Spleen (tissue), 7 donors: ENCODE data around the gene ARAP3.

Experiments
- CTCF ChIP-seq, 11 experiments: fragments of 200-600 bp in 7 of 11; fragments of 450-650 bp in 4 of 11; sonication (generic) in 4 of 11; IDR thresholded peaks in 8 of 11; conservative IDR thresholded peaks in 3 of 11; 1 replicate in 7 of 11; 2 replicates in 4 of 11; pipeline versions ENCODE4 v1.4.0 to v1.8.0; 2016 to 2021; ENCODE audit warnings: antibody characterized with exemption in 11 of 11, inconsistent platforms in 4 of 11, mild to moderate bottlenecking in 1 of 11
- POLR2AphosphoS5 ChIP-seq, 3 donors: sonication (generic); formaldehyde crosslinking; IDR thresholded peaks; one replicate each; pipeline ENCODE4 v1.5.1; 2017; ENCODE audit warnings: antibody characterized with exemption in 3 of 3
- donor health status: DM: no; HTN: no; CAD: no; lungs with moderate emphysema.
- donor health status: DM: no; HTN: no; CAD: no.
- donor health status: DM: no; HTN: no; CAD: no.

GRCh38 chr5:141701360-141702119 lies 19.5 kb upstream of the ARAP3 start:
- TF ChIP-seq CTCF (IDR thresholded peaks at IDR 0.05 in 8 of 11, conservative IDR thresholded peaks at IDR 0.05 in 3 of 11) (no peak), POLR2AphosphoS5 (IDR thresholded peaks at IDR 0.05) (no peak)
